H1 (cell line): ENCODE measurements around the gene ANKRD13B. TPM values are rescaled to one million over a fixed set of nuclear protein-coding genes. Genes with fewer than 3 reads are reported as not detected.

Source experiments
- CTCF ChIA-PET: fragments of 300-600 bp; sonication (Branson Sonifier 250); formaldehyde crosslinking; loops from one replicate; lab custom pipeline; 2021; ENCODE audit not compliant: partially characterized antibody; lab: Charles Lee
- POLR2A ChIA-PET: fragments of 300-600 bp; sonication (Branson Sonifier 250); formaldehyde crosslinking; loops from one replicate; lab custom pipeline; 2021; ENCODE audit warnings: inconsistent platforms; ENCODE audit not compliant: partially characterized antibody; lab: Charles Lee
- DNase-seq, 2 experiments: peaks; one replicate each; pipeline versions ENCODE4 v3.0.0 to v3.0.0-alpha.2; 2010 to 2022; ENCODE audit warnings: low spot score in 2 of 2, low read depth in 1 of 2, mixed read lengths in 1 of 2
- FAIRE-seq: peaks from 2 replicates; lab custom pipeline; 2011; peaks lifted over from hg19 to GRCh38; lab: Jason Lieb, UNC
- H2AFZ ChIP-seq: 2 replicates; pipeline ENCODE4 v1.8.1; 2012; ENCODE audit warnings: low read length, inconsistent platforms
- H2AK5ac ChIP-seq: 2 replicates; pipeline ENCODE4 v1.6.1; 2013; ENCODE audit warnings: low read depth, low read length
- H2BK120ac ChIP-seq: replicated peaks from 2 replicates; pipeline ENCODE3; 2013; ENCODE audit warnings: low read depth, low read length, inconsistent platforms
- H2BK12ac ChIP-seq: 2 replicates; pipeline ENCODE4 v1.6.1; 2013; ENCODE audit warnings: low read depth, low read length
- H2BK15ac ChIP-seq: 2 replicates; pipeline ENCODE4 v1.6.1; 2013; ENCODE audit warnings: low read length
- H2BK20ac ChIP-seq: 2 replicates; pipeline ENCODE4 v1.6.1; 2013; ENCODE audit warnings: low read length
- H2BK5ac ChIP-seq: 2 replicates; pipeline ENCODE4 v1.6.1; 2013; ENCODE audit warnings: low read depth, low read length
- H3K14ac ChIP-seq: 2 replicates; pipeline ENCODE4 v1.6.1; 2013; ENCODE audit warnings: inconsistent platforms; ENCODE audit not compliant: insufficient read length
- H3K18ac ChIP-seq: 2 replicates; pipeline ENCODE4 v1.6.1; 2013; ENCODE audit warnings: low read length; ENCODE audit errors: extremely low read depth
- H3K23ac ChIP-seq: 2 replicates; pipeline ENCODE4 v1.6.1; 2013; ENCODE audit warnings: inconsistent platforms; ENCODE audit not compliant: insufficient read length
- H3K23me2 ChIP-seq: 2 replicates; pipeline ENCODE4 v1.6.1; 2013; ENCODE audit warnings: low read depth, low read length
- H3K27ac ChIP-seq: 2 replicates; pipeline ENCODE4 v1.6.1; 2011; ENCODE audit warnings: low read depth, low read length, inconsistent platforms
- H3K27me3 ChIP-seq, 4 experiments: replicated peaks in 1 of 4; 1 replicate in 1 of 4; 2 replicates in 3 of 4; pipeline versions ENCODE4 v1.6.1 to v1.8.1; 2011 to 2013; ENCODE audit warnings: low read length in 3 of 4, mild to moderate bottlenecking in 3 of 4, inconsistent platforms in 2 of 4, mixed read lengths in 2 of 4, moderate library complexity in 1 of 4; ENCODE audit not compliant: control insufficient read depth in 3 of 4, insufficient read depth in 3 of 4; ENCODE audit errors: extremely low read depth in 1 of 4
- H3K36me3 ChIP-seq, 4 experiments: 2 replicates each; pipeline versions ENCODE4 v1.6.1 to v1.8.1; 2011 to 2013; ENCODE audit warnings: mild to moderate bottlenecking in 4 of 4, low read length in 3 of 4, moderate library complexity in 2 of 4, control low read depth in 1 of 4, inconsistent platforms in 1 of 4; ENCODE audit not compliant: insufficient read depth in 4 of 4, control insufficient read depth in 2 of 4
- H3K4ac ChIP-seq: replicated peaks from 2 replicates; pipeline ENCODE3; 2013; ENCODE audit warnings: low read length, low read depth, mixed read lengths, inconsistent platforms; ENCODE audit not compliant: insufficient read length
- H3K4me1 ChIP-seq, 4 experiments: replicated peaks in 1 of 4; 1 replicate in 1 of 4; 2 replicates in 3 of 4; pipeline versions ENCODE4 v1.6.1 to v1.8.1; 2011 to 2013; ENCODE audit warnings: low read length in 3 of 4, inconsistent platforms in 2 of 4, mixed read lengths in 1 of 4; ENCODE audit not compliant: insufficient read depth in 4 of 4, control insufficient read depth in 3 of 4
- H3K4me2 ChIP-seq, 2 experiments: 2 replicates each; pipeline versions ENCODE4 v1.6.1 to v1.8.1; 2011 to 2013; ENCODE audit warnings: low read depth in 2 of 2, low read length in 2 of 2, control low read depth in 1 of 2, inconsistent platforms in 1 of 2, mild to moderate bottlenecking in 1 of 2; ENCODE audit not compliant: insufficient read depth in 1 of 2
- H3K4me3 ChIP-seq, 4 experiments: fragments of 200-600, 300-600 bp in 1 of 4; sonication (generic), shearing (Covaris generic), sonication (Bioruptor Twin) in 1 of 4; 2 replicates each; pipeline versions ENCODE4 v1.5.1 to v1.8.1; 2011 to 2016; ENCODE audit warnings: low read length in 4 of 4, low read depth in 3 of 4, control low read depth in 2 of 4, inconsistent platforms in 2 of 4, mild to moderate bottlenecking in 2 of 4, mixed read lengths in 1 of 4, moderate library complexity in 1 of 4; ENCODE audit not compliant: insufficient read depth in 2 of 4; ENCODE audit errors: extremely low read depth in 1 of 4
- H3K56ac ChIP-seq: replicated peaks from 2 replicates; pipeline ENCODE3; 2013; ENCODE audit warnings: low read depth, mild to moderate bottlenecking, mixed read lengths, low read length, inconsistent platforms; ENCODE audit not compliant: insufficient read length
- H3K79me1 ChIP-seq: 2 replicates; pipeline ENCODE4 v1.6.1; 2013; ENCODE audit warnings: low read depth, low read length, control low read depth
- H3K79me2 ChIP-seq, 2 experiments: 2 replicates each; pipeline versions ENCODE4 v1.6.1 to v1.8.1; 2012 to 2013; ENCODE audit warnings: low read length in 2 of 2, mild to moderate bottlenecking in 2 of 2, inconsistent platforms in 1 of 2; ENCODE audit not compliant: insufficient read depth in 2 of 2, control insufficient read depth in 1 of 2
- H3K9ac ChIP-seq, 4 experiments: replicated peaks in 1 of 4; 1 replicate in 1 of 4; 2 replicates in 3 of 4; pipeline versions ENCODE4 v1.6.1 to v1.8.1; 2011 to 2013; ENCODE audit warnings: low read depth in 3 of 4, low read length in 3 of 4, control low read depth in 2 of 4, mild to moderate bottlenecking in 2 of 4, moderate library complexity in 2 of 4, inconsistent platforms in 1 of 4; ENCODE audit errors: extremely low read depth in 1 of 4
- H3K9me3 ChIP-seq, 2 experiments: 2 replicates each; pipeline versions ENCODE4 v1.6.1 to v1.8.1; 2012 to 2013; ENCODE audit warnings: mild to moderate bottlenecking in 2 of 2, moderate library complexity in 2 of 2, control low read depth in 1 of 2, inconsistent platforms in 1 of 2, low read depth in 1 of 2, low read length in 1 of 2, mixed read lengths in 1 of 2; ENCODE audit not compliant: insufficient read depth in 2 of 2
- H4K20me1 ChIP-seq, 2 experiments: replicated peaks in 1 of 2; 2 replicates each; pipeline versions ENCODE3 to v1.8.1; 2011 to 2013; ENCODE audit warnings: inconsistent platforms in 2 of 2, low read length in 2 of 2, mild to moderate bottlenecking in 1 of 2; ENCODE audit not compliant: insufficient read depth in 2 of 2, control insufficient read depth in 1 of 2
- H4K5ac ChIP-seq: 2 replicates; pipeline ENCODE4 v1.6.1; 2013; ENCODE audit warnings: low read length, low read depth, mixed read lengths, inconsistent platforms; ENCODE audit not compliant: insufficient read length
- H4K8ac ChIP-seq: 2 replicates; pipeline ENCODE4 v1.8.0; 2013; ENCODE audit warnings: mild to moderate bottlenecking, moderate library complexity, low read length, inconsistent platforms; ENCODE audit not compliant: insufficient read depth; ENCODE audit errors: extremely low read depth
- H4K91ac ChIP-seq: replicated peaks from 2 replicates; pipeline ENCODE3; 2013; ENCODE audit warnings: low read length, mixed read lengths, inconsistent platforms; ENCODE audit not compliant: insufficient read length
- NANOG ChIP-seq: IDR thresholded peaks from 2 replicates; pipeline ENCODE4 v1.6.1; 2011; ENCODE audit warnings: low read length, low read depth, mild to moderate bottlenecking, inconsistent platforms; ENCODE audit not compliant: insufficient read depth, poor library complexity, severe bottlenecking
- POLR2AphosphoS5 ChIP-seq: IDR thresholded peaks from 2 replicates; pipeline ENCODE4 v1.6.1; 2011; ENCODE audit warnings: low read depth, low read length
- SIRT6 ChIP-seq: IDR thresholded peaks from one replicate; pipeline ENCODE4 v1.7.1; 2012; ENCODE audit warnings: low read length, inconsistent platforms
- WGBS, 2 experiments: shearing (Covaris generic) in 1 of 2; methylation state at CpG; one replicate each; pipeline versions ENCODE4 v1.1.6 to v1.1.7; 2013 to 2015; ENCODE audit warnings: low lambda C conversion rate in 2 of 2, mixed read lengths in 2 of 2, inconsistent platforms in 1 of 2, low coverage in 1 of 2, missing lambda C conversion rate in 1 of 2; ENCODE audit not compliant: insufficient replicate concordance in 2 of 2, insufficient coverage in 1 of 2, insufficient read length in 1 of 2; ENCODE audit errors: extremely low coverage in 1 of 2, missing lambda C conversion rate in 1 of 2; 5-methylcytosine and 5-hydroxymethylcytosine counted together
- polyA plus RNA-seq, 7 experiments: library from polyadenylated mRNA; depleted of rRNA in 3 of 7; stranded (reverse) in 5 of 7; unstranded in 2 of 7; fragments of >200 nt in 5 of 7; fragments of 200-250 nt in 2 of 7; gene quantifications; 1 replicate in 5 of 7; 2 replicates in 1 of 7; 4 replicates in 1 of 7; pipeline versions ENCODE4 v1.2.1 to v1.2.3, GENCODE V29; 2011 to 2013; ENCODE audit warnings: missing spikeins in 2 of 7, mixed read lengths in 2 of 7
- total RNA-seq: library from RNA; stranded (reverse); fragmentation: NEBNext Ultra II Directional; extraction: Animal tissue kit (Norgen Biotek cat#: 25700); gene quantifications from 2 replicates; pipeline ENCODE4 v1.2.1, GENCODE V29; 2021

ANKRD13B gene
- total and polyA plus RNA-seq, 2 of the 8 experiments (the other 6 are each of a cell fraction or from before 2014, with no cell fraction given) = 16.4 to 48.5 TPM

- no peak overlapping the region for H2BK15ac ChIP-seq
- TF ChIP-seq NANOG (no peak), POLR2AphosphoS5 (no peak), SIRT6 (no peak)
- no peak overlapping the region for H3K14ac ChIP-seq
- DNase-seq (no peak), FAIRE-seq (no peak)
- H3K36me3 ChIP-seq = no peaks in the 10 kb centered on the region
- H2AFZ ChIP-seq = no peak overlapping the region
- no peak overlapping the region for H3K18ac ChIP-seq
- no peak overlapping the region for H3K9ac ChIP-seq
- H3K56ac ChIP-seq = no peak overlapping the region
- H2BK120ac ChIP-seq = no peak overlapping the region
- H3K79me1 ChIP-seq = no peaks in the 10 kb centered on the region
- H3K23me2 ChIP-seq = no peaks in the 10 kb centered on the region
- no peak overlapping the region for H3K27ac ChIP-seq
- H2BK5ac ChIP-seq = no peak overlapping the region
- no peaks in the 10 kb centered on the region for H4K20me1 ChIP-seq
- ChIA-PET CTCF (interaction anchor here (1.6 to 1.8 kb wide), 2 partner anchors 129 to 130 kb away, joined by 3 to 4 read pairs; no protein-coding TSS in a partner anchor), POLR2A (no interaction called here)
- no peak overlapping the region for H2BK20ac ChIP-seq
- no peaks in the 10 kb centered on the region for H3K27me3 ChIP-seq
- H3K4me2 ChIP-seq = no peak overlapping the region
- no peak overlapping the region for H3K4me3 ChIP-seq
- H2BK12ac ChIP-seq = no peak overlapping the region
- no peak overlapping the region for H4K91ac ChIP-seq
- H3K4me1 ChIP-seq = no peaks in the 10 kb centered on the region
- H4K8ac ChIP-seq = no peak overlapping the region
- H3K4ac ChIP-seq = no peak overlapping the region
- 97% methylated on average over 5 of the region's 5 CpGs; no CpG with 5 or more reads in 1 of the 2 experiments for WGBS, 2 experiments
- no peak overlapping the region for H3K23ac ChIP-seq
- no peaks in the 10 kb centered on the region for H3K79me2 ChIP-seq
- no peak overlapping the region for H4K5ac ChIP-seq
- no peak overlapping the region for H2AK5ac ChIP-seq
- no peaks in the 10 kb centered on the region for H3K9me3 ChIP-seq
Observed at GRCh38 chr17:29649359-29649758, 56.4 kb downstream of the ANKRD13B start.
